Measurements from ENCODE around the gene E4F1.

The E4F1 gene

GRCh38 chr16:2223221-2223941 lies at the start of gene E4F1:
Gene E4F1 (plus strand): TSS chr16:2223591. CDS start chr16:2223614, 23 bp downstream.
- DNase-seq (ENCODE audit: low spot score) = peak; percentile 99

DNA sequence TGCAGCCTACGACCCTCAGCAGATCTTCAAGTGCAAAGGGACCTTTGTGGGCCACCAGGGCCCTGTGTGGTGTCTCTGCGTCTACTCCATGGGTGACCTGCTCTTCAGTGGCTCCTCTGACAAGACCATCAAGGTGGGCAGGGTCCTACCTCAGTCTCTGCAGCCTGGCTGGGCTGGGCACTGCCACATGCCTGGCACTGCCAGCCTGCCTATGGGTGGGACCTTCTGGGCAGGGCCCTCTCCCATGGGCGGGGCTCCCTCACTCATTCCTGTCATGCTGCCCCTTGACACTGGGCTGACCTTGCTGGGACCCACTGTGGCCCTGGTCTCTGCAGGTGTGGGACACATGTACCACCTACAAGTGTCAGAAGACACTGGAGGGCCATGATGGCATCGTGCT lies 49.5 kb upstream of the E4F1 start:
- DNase-seq (ENCODE audit: low spot score) = no peak

DNA sequence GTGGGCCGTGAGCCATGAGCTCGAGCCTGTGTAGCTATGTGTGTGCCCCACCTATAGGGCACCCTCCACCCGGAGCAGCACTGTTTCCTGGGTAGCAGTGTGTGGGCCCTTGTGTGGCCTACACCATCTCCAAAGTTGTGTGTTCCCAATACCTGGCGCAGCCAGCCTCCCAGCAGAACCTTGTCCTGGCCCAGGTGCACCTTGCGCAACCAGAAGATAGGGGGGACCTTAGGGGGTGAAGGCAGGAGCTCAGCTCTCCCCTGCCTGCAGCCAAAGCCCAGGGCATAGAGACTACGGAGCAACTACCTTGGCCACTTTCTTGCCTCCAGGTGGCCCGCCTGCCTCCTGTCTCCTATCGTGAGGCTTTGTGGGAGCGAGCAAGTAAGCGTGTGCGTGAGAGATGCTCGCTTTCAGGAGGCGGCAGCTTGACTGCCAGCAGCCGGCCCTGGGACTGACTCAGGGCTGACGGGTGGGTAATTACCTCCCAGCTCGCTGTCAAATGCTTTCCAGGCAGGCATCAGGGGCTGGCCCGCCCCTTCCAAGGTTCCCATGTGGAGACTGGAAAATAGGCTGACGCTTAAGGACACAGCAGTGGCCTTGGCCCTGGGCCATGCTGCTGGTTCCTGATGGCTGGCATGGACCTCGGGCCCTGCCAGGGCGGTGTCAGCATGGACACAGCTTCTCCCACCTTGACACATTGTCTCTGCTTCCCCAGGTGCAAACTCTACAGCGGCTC lies 48.8 kb upstream of the E4F1 start:
- peak; percentile 72 for DNase-seq (ENCODE audit: low spot score)

- no peak for DNase-seq (ENCODE audit: low spot score)
These were observed 47.9 kb upstream of the E4F1 start for GRCh38 chr16:2175454-2175853.

- no peak for DNase-seq (ENCODE audit: low spot score)
These were observed 47.3 kb upstream of the E4F1 start for GRCh38 chr16:2176047-2176446.

DNA sequence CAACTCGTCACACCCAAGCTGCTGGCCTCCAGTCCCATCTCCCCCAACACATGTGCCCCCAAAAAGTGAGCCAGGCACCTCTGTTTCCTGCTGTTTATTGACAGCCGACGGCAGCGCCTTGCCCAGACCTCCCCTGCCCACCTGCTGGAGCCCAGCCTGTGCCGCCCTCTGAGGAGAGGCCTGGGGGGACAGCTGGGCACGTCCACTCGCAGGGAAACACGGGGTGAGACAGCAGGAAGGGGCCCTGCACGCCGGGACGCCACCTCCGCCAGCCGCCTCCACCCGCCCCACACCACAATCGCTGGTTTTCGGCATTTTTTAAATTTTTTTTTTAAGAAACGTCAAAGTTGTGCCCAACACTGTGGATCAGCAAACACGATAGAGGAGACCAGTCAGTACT lies 46.3 kb upstream of the E4F1 start:
- DNase-seq (ENCODE audit: low spot score) = no peak

DNA sequence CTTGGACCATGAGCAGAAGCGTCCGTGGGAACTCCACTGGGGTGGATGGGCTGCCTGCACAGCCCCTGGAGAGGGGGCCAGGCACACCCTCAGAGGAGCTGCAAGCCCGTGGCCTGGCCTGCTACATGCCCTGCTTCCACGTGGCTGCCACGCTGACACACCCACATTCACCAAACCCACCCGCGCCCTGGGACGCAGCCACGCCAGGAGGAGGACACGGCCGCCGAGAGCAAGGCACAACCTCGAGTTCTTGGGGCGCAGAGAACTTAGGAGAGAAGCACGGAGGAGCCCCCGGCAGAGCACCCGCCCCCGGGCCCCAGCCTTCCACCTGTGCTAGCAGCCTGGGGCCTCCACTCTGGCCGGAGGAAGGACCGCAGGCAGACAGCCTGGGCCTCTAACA lies 45.8 kb upstream of the E4F1 start:
- DNase-seq (ENCODE audit: low spot score) = no peak

DNA sequence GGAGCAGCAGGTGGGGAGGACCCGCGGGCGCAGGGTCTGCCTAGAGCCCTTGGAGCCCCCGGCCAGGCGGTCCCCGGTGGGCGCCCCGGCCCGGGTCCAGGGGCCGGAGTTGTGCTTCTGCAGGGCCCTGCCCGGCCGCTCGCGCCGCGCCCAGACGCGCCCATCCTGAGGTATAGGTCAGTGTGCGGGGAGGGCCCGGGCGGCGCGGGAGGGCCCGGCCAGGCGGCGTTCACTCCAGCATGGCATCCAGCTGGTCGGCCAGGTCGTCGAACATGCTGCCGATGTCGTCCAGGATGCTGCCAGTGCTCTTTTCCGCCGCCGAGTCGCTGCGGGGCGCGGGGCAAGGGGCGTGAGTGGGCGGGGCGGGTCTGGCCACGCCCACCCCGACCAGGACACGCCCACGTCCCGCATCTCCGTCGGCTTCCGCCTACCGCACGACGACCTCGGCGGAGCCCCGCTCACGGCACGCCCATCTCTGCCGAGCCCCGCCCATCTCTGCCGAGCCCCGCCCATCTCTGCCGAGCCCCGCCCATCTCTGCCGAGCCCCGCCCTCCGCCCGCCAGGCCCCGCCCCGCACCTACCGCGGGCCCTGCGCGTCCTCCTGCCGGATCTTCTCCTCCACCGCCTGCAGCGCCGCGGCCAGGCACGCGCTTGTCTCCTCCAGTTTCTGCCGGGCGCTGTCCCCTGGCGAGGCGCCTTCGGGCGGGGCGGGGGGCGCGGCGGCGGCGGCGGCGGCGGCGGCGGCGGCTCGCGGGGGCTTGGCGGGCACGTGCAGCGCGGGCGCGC lies 44.9 kb upstream of the E4F1 start:
- no peak for DNase-seq (ENCODE audit: low spot score)

- no peak for DNase-seq (ENCODE audit: low spot score)
These were observed 44.3 kb upstream of the E4F1 start for GRCh38 chr16:2179107-2179501.

- DNase-seq (ENCODE audit: low spot score) = no peak
These were observed 43.8 kb upstream of the E4F1 start for GRCh38 chr16:2179576-2179975.

GRCh38 chr16:2180461-2180860 lies 42.9 kb upstream of the E4F1 start:
- no peak for DNase-seq (ENCODE audit: low spot score)

DNA sequence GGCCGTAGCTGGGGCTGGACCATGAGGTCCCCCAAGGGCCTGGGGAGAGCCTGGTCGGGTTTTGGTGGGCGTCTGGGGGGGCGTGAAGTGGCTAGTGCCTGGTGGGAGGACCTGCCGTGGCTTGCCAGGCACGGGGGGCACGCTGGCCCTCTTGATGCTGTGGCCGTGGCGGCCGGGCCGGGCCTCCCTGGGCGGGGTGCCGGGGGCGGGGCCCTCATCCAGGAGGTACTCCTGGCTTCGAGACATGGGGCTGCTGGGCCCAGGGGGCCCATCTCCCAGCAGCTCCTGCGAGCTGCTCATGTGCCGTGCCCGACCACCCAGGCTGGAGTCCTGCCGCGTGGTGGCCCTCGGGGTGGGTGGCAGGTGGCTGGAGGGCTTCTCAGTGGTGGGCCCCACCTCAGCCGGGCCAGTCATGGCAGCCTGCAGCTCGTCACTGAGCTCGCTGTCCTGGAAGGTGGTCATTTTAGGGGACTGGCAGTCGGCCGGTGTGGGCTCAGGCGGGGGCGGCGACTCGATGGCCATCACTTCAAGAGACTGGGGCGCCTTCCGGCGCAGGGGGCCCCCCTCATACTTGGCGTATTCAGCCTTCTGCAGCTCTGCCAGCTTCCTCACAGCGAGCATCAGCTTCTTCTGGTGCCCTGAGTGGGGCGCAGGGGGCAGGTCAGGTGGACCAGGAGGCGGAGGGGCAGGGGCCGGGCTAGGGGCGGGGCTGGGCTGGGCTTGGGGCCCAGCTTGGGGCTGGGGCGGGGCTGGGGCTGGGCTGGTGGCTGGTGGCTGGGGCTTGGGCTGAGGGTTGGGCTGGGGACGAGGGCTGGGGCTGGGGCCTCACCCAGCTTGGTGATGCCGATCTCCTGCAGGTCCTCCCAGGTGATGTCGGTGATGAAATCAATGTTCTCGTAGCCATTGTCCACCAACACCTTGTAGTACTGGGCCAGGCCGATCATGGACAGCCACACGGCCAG lies 42.1 kb upstream of the E4F1 start:
- DNase-seq (ENCODE audit: low spot score) = no peak

- DNase-seq (ENCODE audit: low spot score) = no peak
These were observed 41.4 kb upstream of the E4F1 start for GRCh38 chr16:2181952-2182351.

DNA sequence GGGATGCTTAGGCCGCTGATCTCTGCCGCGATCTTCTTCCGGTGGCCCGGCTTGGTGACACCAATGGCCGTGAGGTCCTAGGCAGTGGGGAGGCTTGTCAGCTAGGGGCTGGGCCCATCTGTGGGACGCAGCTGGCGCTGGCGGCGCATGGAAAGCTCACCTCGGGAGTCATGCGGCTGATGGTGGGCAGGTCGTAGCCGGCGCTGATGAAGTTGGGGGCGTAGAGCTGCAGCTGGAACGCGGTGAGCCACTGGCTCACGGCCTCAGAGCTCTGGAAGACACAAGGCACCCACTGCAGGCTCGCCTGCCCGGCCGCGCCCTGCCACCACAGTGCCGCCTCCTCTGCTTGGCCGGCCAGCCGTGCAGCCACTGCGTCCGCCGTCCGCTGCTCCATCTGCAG lies 39.7 kb upstream of the E4F1 start:
- no peak for DNase-seq (ENCODE audit: low spot score)

DNA sequence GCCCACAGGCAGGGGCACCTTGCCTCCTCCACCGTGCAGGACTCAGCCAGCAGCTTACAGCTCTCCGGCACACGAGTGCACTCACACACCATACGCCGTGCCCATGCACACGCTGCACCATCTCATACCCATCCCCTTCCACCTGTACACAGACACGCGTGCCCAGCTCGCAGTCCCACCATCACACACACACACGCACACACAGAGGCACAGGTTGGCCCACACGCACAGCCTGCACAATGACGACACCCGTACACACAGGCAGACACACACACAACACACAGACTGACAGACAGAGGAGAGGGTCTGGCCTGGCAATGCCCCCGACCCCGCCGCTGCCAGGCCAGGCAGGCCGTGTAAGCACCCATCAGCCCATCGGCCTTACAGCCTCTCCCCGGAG lies 39.0 kb upstream of the E4F1 start:
- no peak for DNase-seq (ENCODE audit: low spot score)

DNA sequence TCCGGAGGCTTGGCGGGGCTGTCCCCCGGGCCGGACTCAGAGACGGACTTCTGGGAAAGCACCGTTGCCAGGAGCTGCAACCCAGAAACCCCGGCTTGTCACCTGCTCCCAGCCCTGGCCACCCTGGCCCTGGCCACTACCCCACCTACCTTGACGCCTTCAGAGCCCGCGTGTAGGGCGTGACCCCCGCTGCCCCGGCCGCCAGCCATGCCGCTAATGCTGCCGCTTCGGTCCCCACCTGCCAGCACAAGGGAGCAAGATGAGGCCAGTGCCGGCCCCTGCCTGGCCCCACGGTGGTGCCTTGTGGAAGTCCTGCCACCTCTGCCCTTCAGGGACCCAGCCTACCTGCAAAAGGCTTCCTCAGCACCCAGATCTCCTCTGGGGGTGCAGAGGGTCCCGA lies 38.4 kb upstream of the E4F1 start:
- no peak for DNase-seq (ENCODE audit: low spot score)

- DNase-seq (ENCODE audit: low spot score) = no peak
These were observed 37.3 kb upstream of the E4F1 start for GRCh38 chr16:2186064-2186463.

GRCh38 chr16:2186505-2186904 lies 36.9 kb upstream of the E4F1 start:
- DNase-seq (ENCODE audit: low spot score) = no peak

GRCh38 chr16:2187212-2187611 lies 36.2 kb upstream of the E4F1 start:
- DNase-seq (ENCODE audit: low spot score) = no peak

DNA sequence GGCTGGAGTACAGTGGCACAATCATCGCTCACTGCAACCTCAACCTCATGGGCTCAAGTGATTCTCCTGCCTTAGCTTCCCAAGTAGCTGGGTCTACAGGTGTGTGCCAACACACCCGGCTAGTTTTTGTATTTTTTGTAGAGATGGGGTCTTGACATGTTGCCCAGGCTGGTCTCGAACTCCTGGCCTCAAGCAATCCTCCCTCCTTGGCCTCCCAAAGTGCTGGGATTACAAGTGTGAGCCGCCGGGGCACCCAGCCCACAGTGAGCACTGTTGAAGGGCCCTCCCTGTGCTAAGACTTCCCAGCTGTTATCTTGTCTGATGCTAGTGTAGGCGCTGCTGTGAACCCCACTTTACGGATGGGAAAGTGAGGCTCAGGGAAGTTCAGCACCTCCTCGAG lies 35.0 kb upstream of the E4F1 start:
- no peak for DNase-seq (ENCODE audit: low spot score)

DNA sequence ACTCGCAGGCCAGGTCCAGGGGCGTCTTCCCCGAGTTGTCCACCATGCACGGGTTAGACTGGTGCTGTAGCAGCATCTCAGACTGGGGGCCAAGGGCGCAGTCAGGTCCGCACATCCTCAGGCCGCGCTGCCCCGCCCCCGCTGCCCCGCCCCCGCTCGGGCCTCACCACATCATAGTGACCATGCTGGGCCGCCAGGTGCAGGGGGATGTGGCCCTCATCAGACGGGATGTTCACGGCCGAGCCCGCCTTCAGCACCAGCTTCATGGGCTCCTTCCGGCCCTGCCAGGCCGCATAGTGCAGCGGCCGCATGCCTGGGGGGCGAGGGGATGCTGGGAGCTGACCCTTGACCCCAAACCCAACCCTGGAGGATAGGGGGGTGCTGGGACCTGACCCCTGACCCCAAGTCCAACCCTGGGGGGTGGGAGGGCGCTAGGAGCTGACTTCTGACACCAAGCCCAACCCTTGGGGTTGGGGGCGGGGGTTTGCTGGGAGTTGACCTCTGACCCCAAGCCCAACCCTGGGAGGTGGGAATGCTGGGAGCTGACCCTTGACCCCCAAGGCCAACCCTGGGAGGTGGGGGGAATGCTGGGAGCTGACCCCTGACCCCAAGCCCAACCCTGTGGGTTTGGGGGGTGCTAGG lies 34.0 kb upstream of the E4F1 start:
- DNase-seq (ENCODE audit: low spot score) = no peak
